ENCODE measurements around the gene VDAC1. TPM values are rescaled to one million over a fixed set of nuclear protein-coding genes. Genes with fewer than 3 reads are reported as not detected.

VDAC1 gene
- total RNA-seq, 4 donors from 2014 or later = 122 to 166 (median 136) TPM

GRCh38 chr5:134003817-134004625, 754 bp downstream of the VDAC1 start:
- peak overlapping the region; percentile 31 to 87 (median 85) for H3K4me3 ChIP-seq (replicated peaks in 1 of 3)
- intact Hi-C loops (cut with DNase I) = no loop called here
- H3K9me3 ChIP-seq = no peaks in the 10 kb centered on the region
- no peaks in the 10 kb centered on the region for H3K36me3 ChIP-seq
- no peaks in the 10 kb centered on the region for H3K27me3 ChIP-seq
- peak overlapping the region; percentile 99 for H3K27ac ChIP-seq
- peaks cover 28 to 39% of the 10 kb centered on the region in 2 donors for H3K4me1 ChIP-seq
- TF ChIP-seq CTCF (IDR thresholded peaks at IDR 0.05) (no peak), POLR2A (IDR thresholded peaks at IDR 0.05) (no peak)
- peak; percentile 83 to 85 for DNase-seq
- 2% methylated on average over 10 to 18 of the region's 90 CpGs for whole genome bisulfite sequencing, 2 donors

- Histone ChIP-seq H3K36me3 (no peaks in the 10 kb centered on the region), H3K9me3 (no peaks in the 10 kb centered on the region), H3K27me3 (no peaks in the 10 kb centered on the region), H3K4me1 (peaks cover 28 to 39% of the 10 kb centered on the region in 2 donors), H3K4me3 (replicated peaks in 1 of 3) (peak overlapping the region in 2 of 3 donors; percentile 85 to 87), H3K27ac (peak overlapping the region; percentile 99)
- 24 to 37% methylated on average over 9 to 11 of the region's 11 CpGs for WGBS, 2 donors
- TF ChIP-seq POLR2A (IDR thresholded peaks at IDR 0.05) (no peak), CTCF (IDR thresholded peaks at IDR 0.05) (no peak)
- no peak for DNase-seq
- intact Hi-C loops (cut with DNase I) = no loop called here
These were observed 1.5 kb downstream of the VDAC1 start for GRCh38 chr5:134003064-134003816.

GRCh38 chr5:134001938-134002731, 2.6 kb downstream of the VDAC1 start:
- intact Hi-C loops (cut with DNase I) = no loop called here
- H3K36me3 ChIP-seq = no peaks in the 10 kb centered on the region
- H3K27me3 ChIP-seq = no peaks in the 10 kb centered on the region
- DNase-seq = no peak
- H3K27ac ChIP-seq = no peak overlapping the region
- peaks cover 28 to 39% of the 10 kb centered on the region in 2 donors for H3K4me1 ChIP-seq
- TF ChIP-seq POLR2A (IDR thresholded peaks at IDR 0.05) = no peak
- no peak for TF ChIP-seq CTCF (IDR thresholded peaks at IDR 0.05)
- no peaks in the 10 kb centered on the region for H3K9me3 ChIP-seq
- WGBS, 2 donors = 83 to 86% methylated on average over 13 of the region's 13 CpGs
- no peak overlapping the region for H3K4me3 ChIP-seq (replicated peaks in 1 of 3)

- intact Hi-C loops (cut with DNase I) = no loop called here
- Histone ChIP-seq H3K9me3 (no peaks in the 10 kb centered on the region), H3K27ac (no peak overlapping the region), H3K27me3 (no peaks in the 10 kb centered on the region), H3K4me3 (replicated peaks in 1 of 3) (no peak overlapping the region), H3K4me1 (peaks cover 35 to 45% of the 10 kb centered on the region in 2 donors), H3K36me3 (no peaks in the 10 kb centered on the region)
- DNase-seq = no peak
- TF ChIP-seq POLR2A (IDR thresholded peaks at IDR 0.05) (no peak), CTCF (IDR thresholded peaks at IDR 0.05) (no peak)
- WGBS, 2 donors = 96 to 98% methylated on average over 8 to 10 of the region's 10 CpGs
These were observed 3.9 kb downstream of the VDAC1 start for GRCh38 chr5:134000696-134001453.
